ENCODE measurements around the gene SLC38A7.

SLC38A7 gene

DNA sequence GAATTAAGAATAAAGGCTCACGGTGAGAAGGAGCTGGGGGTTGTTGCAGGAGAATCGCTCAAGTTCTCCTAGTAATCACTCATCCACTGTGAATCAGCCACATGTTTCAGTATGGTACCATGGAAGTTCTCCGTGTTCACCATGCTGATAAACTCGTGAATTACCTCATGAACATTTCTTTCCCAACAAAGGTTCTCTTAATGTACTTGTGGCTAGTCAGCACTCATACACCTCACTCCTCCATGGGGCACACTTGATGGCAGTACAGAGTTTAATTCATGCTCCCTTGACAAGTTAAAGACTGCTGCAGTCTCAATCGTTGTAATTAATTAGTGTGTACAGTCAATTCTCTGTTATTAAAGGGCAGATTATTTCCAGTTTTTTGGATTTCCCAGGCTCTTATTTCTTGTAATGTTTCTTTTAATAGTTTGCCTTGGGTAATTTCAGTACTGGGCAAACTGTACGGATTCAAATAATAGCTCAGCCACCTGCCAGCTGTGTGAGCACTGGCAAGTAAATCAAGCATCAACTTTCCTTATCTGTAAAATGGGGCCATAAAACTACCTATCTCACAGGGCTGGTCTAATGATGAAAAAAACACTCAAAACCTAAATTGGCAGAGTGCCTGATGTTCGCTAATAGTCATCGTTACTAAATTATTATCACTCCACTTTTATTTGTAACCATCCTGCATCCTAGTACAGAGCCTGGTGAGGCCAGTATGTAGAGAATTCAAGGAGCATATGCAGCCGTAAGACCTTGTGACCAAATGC is 43.4 kb upstream of the SLC38A7 start:
- no peak for DNase-seq (ENCODE audit: low read depth)
- TF ChIP-seq, protein P1, sequence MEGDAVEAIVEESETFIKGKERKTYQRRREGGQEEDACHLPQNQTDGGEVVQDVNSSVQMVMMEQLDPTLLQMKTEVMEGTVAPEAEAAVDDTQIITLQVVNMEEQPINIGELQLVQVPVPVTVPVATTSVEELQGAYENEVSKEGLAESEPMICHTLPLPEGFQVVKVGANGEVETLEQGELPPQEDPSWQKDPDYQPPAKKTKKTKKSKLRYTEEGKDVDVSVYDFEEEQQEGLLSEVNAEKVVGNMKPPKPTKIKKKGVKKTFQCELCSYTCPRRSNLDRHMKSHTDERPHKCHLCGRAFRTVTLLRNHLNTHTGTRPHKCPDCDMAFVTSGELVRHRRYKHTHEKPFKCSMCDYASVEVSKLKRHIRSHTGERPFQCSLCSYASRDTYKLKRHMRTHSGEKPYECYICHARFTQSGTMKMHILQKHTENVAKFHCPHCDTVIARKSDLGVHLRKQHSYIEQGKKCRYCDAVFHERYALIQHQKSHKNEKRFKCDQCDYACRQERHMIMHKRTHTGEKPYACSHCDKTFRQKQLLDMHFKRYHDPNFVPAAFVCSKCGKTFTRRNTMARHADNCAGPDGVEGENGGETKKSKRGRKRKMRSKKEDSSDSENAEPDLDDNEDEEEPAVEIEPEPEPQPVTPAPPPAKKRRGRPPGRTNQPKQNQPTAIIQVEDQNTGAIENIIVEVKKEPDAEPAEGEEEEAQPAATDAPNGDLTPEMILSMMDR (conservative IDR thresholded peaks at IDR 0.05; ENCODE audit: control insufficient read depth, insufficient read depth, low read depth, low read length), result no peak
- H3K4me3 ChIP-seq (ENCODE audit: control insufficient read depth, low read depth, low read length), result no peak overlapping the region

DNA sequence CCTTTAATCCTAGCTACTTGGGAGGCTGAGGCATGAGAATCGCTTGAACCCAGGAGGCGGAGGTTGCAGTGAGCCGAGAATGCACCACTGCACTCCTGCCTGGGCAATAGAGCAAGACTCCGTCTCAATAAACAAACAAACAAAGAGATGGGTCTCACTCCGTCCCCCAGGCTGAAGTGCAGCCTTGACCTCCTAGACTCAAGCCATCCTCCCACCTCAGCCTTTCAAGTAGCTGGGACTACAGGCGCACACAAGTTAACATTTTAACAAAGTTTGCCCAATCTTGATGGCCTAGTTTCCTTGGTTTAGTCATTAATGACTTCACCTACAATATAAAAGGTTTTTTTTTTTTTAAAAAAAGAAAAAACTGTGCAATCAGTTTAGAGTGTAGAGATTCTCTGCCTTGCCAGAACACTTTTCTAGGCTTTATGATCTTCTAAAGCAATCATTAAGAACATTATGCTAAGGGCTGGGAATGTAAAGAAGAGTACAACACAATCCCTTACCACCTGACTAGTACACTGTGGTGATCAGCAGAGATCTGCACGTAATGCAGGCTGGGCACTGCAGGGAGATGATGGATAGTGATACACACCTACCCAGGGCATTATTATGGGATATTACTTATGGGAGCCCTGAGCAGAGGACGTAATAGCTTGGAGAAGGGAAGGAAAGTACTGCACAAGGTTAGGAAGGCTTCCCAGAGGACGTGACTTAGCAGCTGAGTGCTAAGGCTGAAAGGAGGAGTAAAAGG is 42.6 kb upstream of the SLC38A7 start:
- no peak for DNase-seq (ENCODE audit: low read depth)
- TF ChIP-seq, protein P1 (conservative IDR thresholded peaks at IDR 0.05; ENCODE audit: control insufficient read depth, insufficient read depth, low read depth, low read length), result no peak
- no peak overlapping the region for H3K4me3 ChIP-seq (ENCODE audit: control insufficient read depth, low read depth, low read length)

DNA sequence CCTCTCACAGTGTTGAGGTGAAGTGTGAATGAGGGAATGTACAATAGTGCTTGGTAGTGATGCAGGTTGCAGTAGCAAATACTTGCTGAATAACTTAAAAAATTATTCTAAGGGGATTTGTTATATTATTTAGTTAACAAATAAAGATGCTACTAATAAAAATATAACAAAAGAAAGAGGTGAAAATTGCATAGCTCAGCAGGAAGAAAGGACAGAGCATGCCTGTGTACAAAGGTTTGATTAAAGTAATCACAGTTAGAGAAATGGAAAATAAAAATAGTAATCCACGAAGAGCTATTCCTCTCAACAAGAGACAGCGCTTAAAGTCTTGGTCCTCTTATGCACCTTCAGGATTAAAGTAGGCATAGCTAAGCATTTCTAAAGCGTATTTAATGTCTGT is 38.5 kb upstream of the SLC38A7 start:
- no peak overlapping the region for H3K4me3 ChIP-seq (ENCODE audit: control insufficient read depth, low read depth, low read length)
- TF ChIP-seq, protein P1 (conservative IDR thresholded peaks at IDR 0.05; ENCODE audit: control insufficient read depth, insufficient read depth, low read depth, low read length), result no peak
- no peak for DNase-seq (ENCODE audit: low read depth)

DNA sequence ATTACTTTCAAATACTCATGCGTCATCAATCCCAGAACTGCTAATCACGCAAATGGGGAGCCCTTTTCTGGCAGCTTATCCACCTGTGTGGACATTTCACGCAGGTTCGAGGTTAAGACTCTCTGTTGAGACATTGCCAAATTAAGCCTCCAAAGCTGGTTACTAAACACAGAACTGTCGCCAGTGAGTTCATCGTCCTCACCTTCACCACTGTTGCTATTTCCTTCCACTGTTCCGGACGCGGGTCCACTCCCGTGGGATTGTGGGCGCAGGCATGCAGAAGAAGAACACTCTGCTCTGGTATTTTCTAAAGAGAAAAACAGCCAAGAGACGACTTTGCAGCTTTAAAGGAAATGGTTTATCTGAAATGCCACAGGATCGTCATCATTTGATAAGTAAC is 33.4 kb upstream of the SLC38A7 start:
- no peak for DNase-seq (ENCODE audit: low read depth)
- TF ChIP-seq, protein P1 (conservative IDR thresholded peaks at IDR 0.05; ENCODE audit: control insufficient read depth, insufficient read depth, low read depth, low read length), result no peak
- no peak overlapping the region for H3K4me3 ChIP-seq (ENCODE audit: control insufficient read depth, low read depth, low read length)

DNA sequence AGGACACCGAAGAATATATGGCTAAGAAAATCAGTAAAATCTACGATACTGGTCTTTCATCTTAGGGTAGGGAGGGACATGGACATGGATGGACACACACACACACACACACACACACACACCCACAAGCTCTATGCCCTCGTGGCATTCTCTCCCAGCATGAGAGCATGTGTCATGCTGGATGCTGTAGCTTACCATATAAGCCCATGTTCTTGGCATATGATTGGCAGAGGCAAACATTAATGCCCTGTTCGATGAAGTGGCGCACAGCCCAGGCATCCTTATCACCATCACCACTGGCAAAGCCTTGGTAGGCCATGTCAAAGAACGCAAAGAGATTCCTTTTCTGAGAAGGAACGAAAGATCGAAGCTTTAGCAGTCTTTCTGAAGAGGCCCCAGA is 31.9 kb upstream of the SLC38A7 start:
- TF ChIP-seq, protein P1 (conservative IDR thresholded peaks at IDR 0.05; ENCODE audit: control insufficient read depth, insufficient read depth, low read depth, low read length), result no peak
- DNase-seq (ENCODE audit: low read depth), result no peak
- H3K4me3 ChIP-seq (ENCODE audit: control insufficient read depth, low read depth, low read length), result no peak overlapping the region

DNA sequence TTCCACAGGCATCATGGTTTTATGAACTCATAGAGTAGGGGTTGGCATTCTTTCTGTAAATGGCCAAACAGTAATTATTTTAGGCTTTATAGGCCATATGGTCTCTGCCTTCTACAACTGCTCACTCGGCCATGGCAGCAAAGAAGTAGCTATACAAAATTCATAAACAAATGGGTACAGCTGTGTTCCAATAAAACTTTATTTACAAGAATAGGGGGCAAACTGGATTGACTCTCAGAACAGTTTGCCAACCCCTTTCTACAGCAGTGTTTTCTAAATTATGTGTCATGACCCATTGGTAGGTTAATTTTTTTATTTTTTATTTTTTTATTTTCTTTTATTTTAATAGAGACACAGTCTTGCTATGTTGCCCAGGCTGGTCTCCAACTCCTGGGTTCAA is 29.2 kb upstream of the SLC38A7 start:
- TF ChIP-seq, protein P1 (conservative IDR thresholded peaks at IDR 0.05; ENCODE audit: control insufficient read depth, insufficient read depth, low read depth, low read length), result no peak

More for the DNA sequence above, 29.2 kb upstream of the SLC38A7 start:
- H3K4me3 ChIP-seq (ENCODE audit: control insufficient read depth, low read depth, low read length), result no peak overlapping the region
- no peak for DNase-seq (ENCODE audit: low read depth)
